DND-41 (cell line): ENCODE measurements around the gene TDRD9.

Source experiments
- ATAC-seq: fragments of 200-7000 bp; cut with Tn5 transposase; 3 replicates; pipeline ENCODE4 v1.9.1; 2021; ENCODE audit warnings: low read depth; ENCODE audit not compliant: insufficient read depth
- DNase-seq: peaks from one replicate; pipeline ENCODE4 v3.0.0-alpha.2; 2020
- H2AFZ ChIP-seq: 2 replicates; pipeline ENCODE4 v1.6.0; 2012; ENCODE audit warnings: low read depth, low read length
- H3K27ac ChIP-seq: 2 replicates; pipeline ENCODE4 v1.5.1; 2012; ENCODE audit warnings: low read length, inconsistent platforms
- H3K27me3 ChIP-seq: fragments of 200-600 bp; sonication (generic); 2 replicates; pipeline ENCODE4 v1.6.0; 2012; ENCODE audit warnings: low read length, mild to moderate bottlenecking, inconsistent platforms; ENCODE audit not compliant: insufficient read depth, poor library complexity
- H3K36me3 ChIP-seq: 2 replicates; pipeline ENCODE4 v1.5.1; 2012; ENCODE audit warnings: low read length, inconsistent platforms; ENCODE audit not compliant: insufficient read depth
- H3K4me1 ChIP-seq: 2 replicates; pipeline ENCODE4 v1.5.1; 2012; ENCODE audit warnings: mild to moderate bottlenecking, low read length; ENCODE audit not compliant: insufficient read depth
- H3K4me2 ChIP-seq: 2 replicates; pipeline ENCODE4 v1.6.0; 2012; ENCODE audit warnings: mild to moderate bottlenecking, moderate library complexity, low read length, inconsistent platforms; ENCODE audit not compliant: insufficient read depth
- H3K4me3 ChIP-seq, 2 experiments: fragments of 200-600 bp in 1 of 2; shearing (Covaris generic) in 1 of 2; 2 replicates each; pipeline ENCODE4 v1.5.1; 2012 to 2016; ENCODE audit warnings: inconsistent platforms in 2 of 2, low read length in 2 of 2, mild to moderate bottlenecking in 2 of 2, low read depth in 1 of 2, moderate library complexity in 1 of 2
- H3K79me2 ChIP-seq: 2 replicates; pipeline ENCODE4 v1.6.0; 2012; ENCODE audit warnings: low read length, inconsistent platforms; ENCODE audit not compliant: insufficient read depth
- H3K9ac ChIP-seq: 2 replicates; pipeline ENCODE4 v1.6.0; 2012; ENCODE audit warnings: low read depth, mild to moderate bottlenecking, inconsistent platforms, low read length, moderate library complexity
- H3K9me3 ChIP-seq: 2 replicates; pipeline ENCODE4 v1.5.1; 2012; ENCODE audit warnings: low read length, moderate library complexity, mild to moderate bottlenecking, inconsistent platforms; ENCODE audit not compliant: insufficient read depth, severe bottlenecking
- H4K20me1 ChIP-seq: 2 replicates; pipeline ENCODE4 v1.6.0; 2012; ENCODE audit warnings: low read length; ENCODE audit not compliant: insufficient read depth
- CTCF ChIP-seq: IDR thresholded peaks from 2 replicates; pipeline ENCODE4 v1.5.1; 2012; ENCODE audit warnings: borderline replicate concordance, low read length, moderate library complexity, mild to moderate bottlenecking; ENCODE audit not compliant: poor library complexity, severe bottlenecking; ENCODE audit errors: extremely low read depth
- EZH2 ChIP-seq: IDR thresholded peaks from 3 replicates; pipeline ENCODE4 v1.6.1; 2012; ENCODE audit warnings: borderline replicate concordance, low read depth, mild to moderate bottlenecking, moderate library complexity, low read length, inconsistent platforms; ENCODE audit not compliant: severe bottlenecking

The TDRD9 gene

DNA sequence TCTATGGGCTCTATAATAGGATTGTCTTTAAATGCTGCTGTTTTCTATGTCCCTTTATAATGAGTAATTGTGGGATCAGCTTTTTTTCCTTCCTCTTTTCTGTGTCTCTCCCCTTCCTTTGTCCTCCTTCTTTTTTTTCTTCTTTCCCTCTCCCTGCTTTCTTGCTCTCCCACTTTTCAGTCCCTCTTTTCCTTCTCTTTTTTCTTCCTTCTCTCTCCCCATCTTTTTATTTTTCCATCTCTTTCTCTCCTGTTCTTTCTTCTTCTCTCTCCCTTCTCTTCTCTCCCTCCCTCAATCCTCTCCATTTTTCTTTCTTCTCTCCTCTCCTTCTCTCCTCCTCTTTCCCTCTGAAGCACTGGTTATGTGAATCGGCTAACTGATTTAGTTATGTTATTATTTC, 76.6 kb downstream of the TDRD9 start:
- ATAC-seq: no peak
- Histone ChIP-seq H3K27me3 (peaks cover 11% of the 10 kb centered on the region), H3K79me2 (no peaks in the 10 kb centered on the region), H2AFZ (no peak overlapping the region), H3K36me3 (no peaks in the 10 kb centered on the region), H4K20me1 (no peaks in the 10 kb centered on the region), H3K4me1 (no peaks in the 10 kb centered on the region), H3K27ac (no peak overlapping the region), H3K9me3 (no peaks in the 10 kb centered on the region), H3K4me2 (no peak overlapping the region), H3K4me3 (no peak overlapping the region), H3K9ac (no peak overlapping the region)
- no peak for TF ChIP-seq CTCF
- TF ChIP-seq EZH2: no peak
- no peak for DNase-seq

DNA sequence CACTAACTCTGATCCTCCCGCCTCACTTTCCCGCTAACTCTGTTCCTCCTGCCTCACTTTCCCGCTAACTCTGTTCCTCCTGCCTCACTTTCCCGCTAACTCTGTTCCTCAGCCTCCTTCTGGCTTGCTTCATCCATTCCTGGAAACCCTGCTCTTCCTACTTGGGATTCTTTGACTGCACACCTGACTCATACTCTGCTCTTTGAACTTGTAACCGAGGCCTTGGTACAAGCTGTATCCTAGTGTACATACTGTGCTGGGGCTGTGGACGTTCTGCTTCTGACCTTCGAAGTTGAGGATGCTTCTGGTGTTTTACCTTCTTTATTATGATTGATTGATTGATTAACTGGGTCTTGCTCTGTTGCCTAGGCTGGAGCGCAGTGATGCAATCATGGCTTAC, 77.2 kb downstream of the TDRD9 start:
- Histone ChIP-seq H3K9ac (no peak overlapping the region), H2AFZ (no peak overlapping the region), H3K27me3 (peaks cover 11% of the 10 kb centered on the region), H3K36me3 (no peaks in the 10 kb centered on the region), H3K79me2 (no peaks in the 10 kb centered on the region), H3K27ac (no peak overlapping the region), H3K4me3 (no peak overlapping the region), H3K4me1 (no peaks in the 10 kb centered on the region), H3K4me2 (no peak overlapping the region), H3K9me3 (no peaks in the 10 kb centered on the region), H4K20me1 (no peaks in the 10 kb centered on the region)
- ATAC-seq (no peak), DNase-seq (no peak)
- no peak for TF ChIP-seq CTCF
- TF ChIP-seq EZH2: no peak

DNA sequence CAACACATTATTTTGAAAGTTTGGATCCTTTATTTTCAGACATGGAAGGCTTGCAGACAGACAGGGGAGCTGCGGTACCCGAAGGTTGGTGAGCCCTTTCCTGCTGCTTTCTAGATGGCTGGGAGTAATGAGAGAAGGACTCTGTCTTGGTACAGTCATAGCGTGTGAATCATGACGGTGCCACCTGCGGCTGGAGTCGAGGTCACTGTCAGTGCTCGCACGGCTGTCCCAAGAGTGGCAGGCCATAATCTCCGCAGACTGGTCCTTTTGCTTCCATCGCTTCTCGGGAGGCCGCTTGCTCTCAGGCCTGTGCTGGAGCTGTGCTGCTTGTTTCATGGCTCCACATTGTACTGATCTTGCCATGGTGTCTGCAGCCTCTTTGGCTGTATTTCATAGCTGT, 78.9 kb downstream of the TDRD9 start:
- H3K4me2 ChIP-seq: no peak overlapping the region
- TF ChIP-seq EZH2 (no peak), CTCF (no peak)
- H3K27ac ChIP-seq: no peak overlapping the region
- ATAC-seq: no peak
- H3K9ac ChIP-seq: no peak overlapping the region
- H3K9me3 ChIP-seq: no peaks in the 10 kb centered on the region
- no peaks in the 10 kb centered on the region for H4K20me1 ChIP-seq
- peaks cover 7% of the 10 kb centered on the region for H3K27me3 ChIP-seq
- H3K79me2 ChIP-seq: no peaks in the 10 kb centered on the region
- H3K36me3 ChIP-seq: no peaks in the 10 kb centered on the region
- no peak overlapping the region for H2AFZ ChIP-seq
- H3K4me1 ChIP-seq: no peaks in the 10 kb centered on the region
- no peak overlapping the region for H3K4me3 ChIP-seq
- DNase-seq: no peak

- DNase-seq: no peak
- Histone ChIP-seq H3K4me1 (no peaks in the 10 kb centered on the region), H4K20me1 (no peaks in the 10 kb centered on the region), H3K27ac (no peak overlapping the region), H3K79me2 (no peaks in the 10 kb centered on the region), H3K9me3 (no peaks in the 10 kb centered on the region), H2AFZ (no peak overlapping the region), H3K36me3 (no peaks in the 10 kb centered on the region), H3K27me3 (peaks cover 7% of the 10 kb centered on the region), H3K4me2 (no peak overlapping the region), H3K9ac (no peak overlapping the region), H3K4me3 (no peak overlapping the region)
- ATAC-seq: no peak
- TF ChIP-seq CTCF: no peak
Measured at GRCh38 chr14:104009297-104009696, 81.0 kb downstream of the TDRD9 start.
